Ishikawa (cell line): Measurements from ENCODE around the gene HOXC11.

ENCODE experiments used
- CREB1 ChIP-seq: IDR thresholded peaks from 2 replicates; pipeline ENCODE4 v1.6.1; 2012; ENCODE audit warnings: low read depth
- EGR1 ChIP-seq: IDR thresholded peaks from 2 replicates; pipeline ENCODE4 v1.6.1; 2012
- EP300 ChIP-seq: IDR thresholded peaks from 2 replicates; pipeline ENCODE4 v1.6.1; 2012; ENCODE audit warnings: borderline replicate concordance
- FOXM1 ChIP-seq: IDR thresholded peaks from 2 replicates; pipeline ENCODE4 v1.6.1; 2012; ENCODE audit warnings: low read depth, borderline replicate concordance
- NFIC ChIP-seq: IDR thresholded peaks from 2 replicates; pipeline ENCODE4 v1.6.1; 2012
- REST ChIP-seq: IDR thresholded peaks from 2 replicates; pipeline ENCODE4 v1.6.1; 2012; ENCODE audit warnings: low read depth, mild to moderate bottlenecking
- TCF12 ChIP-seq: IDR thresholded peaks from 2 replicates; pipeline ENCODE4 v1.6.1; 2012; ENCODE audit warnings: low read depth
- YY1 ChIP-seq: IDR thresholded peaks from 2 replicates; pipeline ENCODE4 v1.6.1; 2012; ENCODE audit warnings: low read depth
- ZBTB7A ChIP-seq: IDR thresholded peaks from 2 replicates; pipeline ENCODE4 v1.6.1; 2012; ENCODE audit warnings: low read depth

DNA sequence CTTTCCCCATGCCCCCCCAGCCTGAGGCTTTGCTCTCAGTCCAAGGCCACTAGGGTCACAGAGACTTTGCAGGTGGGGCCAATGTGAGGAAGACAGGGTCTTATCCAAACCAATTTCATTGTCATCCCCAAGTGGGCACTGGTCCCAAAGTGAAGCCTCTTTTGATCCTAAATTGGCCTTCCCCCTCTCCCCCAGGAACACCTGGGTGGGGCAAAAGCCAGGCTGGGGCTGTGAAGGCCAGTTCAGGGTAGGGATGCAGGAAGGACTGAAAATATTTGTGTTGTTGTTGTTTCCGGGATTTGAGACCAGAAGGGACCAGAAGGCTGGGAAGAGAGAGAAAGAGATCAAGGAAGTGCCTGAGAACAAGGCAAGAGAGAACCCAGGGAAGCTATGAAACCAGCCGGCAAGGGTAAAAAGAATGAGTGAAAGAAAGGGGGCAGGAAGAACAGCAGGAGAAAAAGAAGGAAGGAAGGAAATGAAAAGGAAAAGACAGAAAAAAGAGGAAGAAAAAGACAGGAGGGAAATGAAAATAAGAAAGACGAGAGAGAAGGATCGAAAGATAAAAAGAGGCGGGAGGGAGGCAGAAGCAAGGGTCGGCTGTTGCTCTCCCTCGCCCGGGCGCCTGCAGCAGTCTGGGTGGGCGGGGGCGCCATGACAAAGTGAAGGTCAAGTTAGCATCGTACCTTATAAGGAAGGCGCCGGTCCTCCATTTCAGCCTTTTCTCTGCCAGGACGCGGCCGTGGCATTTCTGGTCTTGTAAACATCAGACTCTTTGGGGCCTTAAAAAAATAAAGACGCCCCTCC is 7.4 kb upstream of the HOXC11 start:
- no peak for TF ChIP-seq NFIC
- TF ChIP-seq EGR1 = no peak
- no peak for TF ChIP-seq REST
- no peak for TF ChIP-seq FOXM1
- TF ChIP-seq TCF12 = no peak
- no peak for TF ChIP-seq EP300
- no peak for TF ChIP-seq ZBTB7A
- no peak for TF ChIP-seq CREB1
- TF ChIP-seq YY1 = no peak
